Measurements from ENCODE around the gene SPINT2.

The SPINT2 gene

DNA sequence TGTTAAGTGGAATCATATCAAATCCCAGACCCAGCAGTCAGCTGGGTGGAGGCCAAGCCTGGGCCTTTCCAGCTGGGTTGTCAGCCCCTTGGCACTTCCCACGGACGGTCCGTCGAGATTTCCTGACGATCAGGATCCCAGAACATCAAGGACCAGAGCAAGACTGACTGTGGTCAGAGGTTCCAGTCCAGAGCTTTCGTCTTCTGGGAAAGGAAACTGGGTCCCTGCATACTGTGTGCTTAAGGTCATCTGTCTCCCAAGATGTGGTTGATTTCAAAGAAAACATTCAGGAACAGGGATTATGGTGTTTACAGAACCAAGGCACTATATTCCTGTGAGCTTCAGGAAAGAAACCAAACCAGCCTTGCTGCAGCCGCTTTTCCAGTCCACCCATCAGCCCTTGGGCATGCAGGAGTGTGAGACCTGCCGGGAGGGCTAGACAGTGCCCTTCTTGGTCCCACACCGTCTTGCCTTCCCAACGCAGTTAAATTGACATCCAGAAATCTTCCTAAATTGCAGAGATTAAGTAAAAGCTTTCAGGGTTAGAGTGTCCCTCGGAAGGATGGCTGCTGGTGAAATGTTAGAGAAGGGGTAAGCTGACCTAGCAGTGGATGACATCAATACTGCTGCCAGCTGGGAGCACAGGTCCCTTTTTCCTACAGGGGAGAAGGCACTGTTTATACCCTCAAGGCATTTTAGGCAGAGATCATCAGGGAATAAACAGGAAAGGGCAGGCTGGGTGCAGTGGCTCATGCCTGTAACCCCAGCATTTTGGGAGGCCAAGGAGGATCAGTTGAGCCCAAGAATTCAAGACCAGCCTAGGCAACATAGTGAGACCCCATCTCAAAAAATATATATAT, 34.7 kb downstream of the SPINT2 start:
- TF ChIP-seq, protein P1, sequence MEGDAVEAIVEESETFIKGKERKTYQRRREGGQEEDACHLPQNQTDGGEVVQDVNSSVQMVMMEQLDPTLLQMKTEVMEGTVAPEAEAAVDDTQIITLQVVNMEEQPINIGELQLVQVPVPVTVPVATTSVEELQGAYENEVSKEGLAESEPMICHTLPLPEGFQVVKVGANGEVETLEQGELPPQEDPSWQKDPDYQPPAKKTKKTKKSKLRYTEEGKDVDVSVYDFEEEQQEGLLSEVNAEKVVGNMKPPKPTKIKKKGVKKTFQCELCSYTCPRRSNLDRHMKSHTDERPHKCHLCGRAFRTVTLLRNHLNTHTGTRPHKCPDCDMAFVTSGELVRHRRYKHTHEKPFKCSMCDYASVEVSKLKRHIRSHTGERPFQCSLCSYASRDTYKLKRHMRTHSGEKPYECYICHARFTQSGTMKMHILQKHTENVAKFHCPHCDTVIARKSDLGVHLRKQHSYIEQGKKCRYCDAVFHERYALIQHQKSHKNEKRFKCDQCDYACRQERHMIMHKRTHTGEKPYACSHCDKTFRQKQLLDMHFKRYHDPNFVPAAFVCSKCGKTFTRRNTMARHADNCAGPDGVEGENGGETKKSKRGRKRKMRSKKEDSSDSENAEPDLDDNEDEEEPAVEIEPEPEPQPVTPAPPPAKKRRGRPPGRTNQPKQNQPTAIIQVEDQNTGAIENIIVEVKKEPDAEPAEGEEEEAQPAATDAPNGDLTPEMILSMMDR (IDR thresholded peaks at IDR 0.05): no peak

DNA sequence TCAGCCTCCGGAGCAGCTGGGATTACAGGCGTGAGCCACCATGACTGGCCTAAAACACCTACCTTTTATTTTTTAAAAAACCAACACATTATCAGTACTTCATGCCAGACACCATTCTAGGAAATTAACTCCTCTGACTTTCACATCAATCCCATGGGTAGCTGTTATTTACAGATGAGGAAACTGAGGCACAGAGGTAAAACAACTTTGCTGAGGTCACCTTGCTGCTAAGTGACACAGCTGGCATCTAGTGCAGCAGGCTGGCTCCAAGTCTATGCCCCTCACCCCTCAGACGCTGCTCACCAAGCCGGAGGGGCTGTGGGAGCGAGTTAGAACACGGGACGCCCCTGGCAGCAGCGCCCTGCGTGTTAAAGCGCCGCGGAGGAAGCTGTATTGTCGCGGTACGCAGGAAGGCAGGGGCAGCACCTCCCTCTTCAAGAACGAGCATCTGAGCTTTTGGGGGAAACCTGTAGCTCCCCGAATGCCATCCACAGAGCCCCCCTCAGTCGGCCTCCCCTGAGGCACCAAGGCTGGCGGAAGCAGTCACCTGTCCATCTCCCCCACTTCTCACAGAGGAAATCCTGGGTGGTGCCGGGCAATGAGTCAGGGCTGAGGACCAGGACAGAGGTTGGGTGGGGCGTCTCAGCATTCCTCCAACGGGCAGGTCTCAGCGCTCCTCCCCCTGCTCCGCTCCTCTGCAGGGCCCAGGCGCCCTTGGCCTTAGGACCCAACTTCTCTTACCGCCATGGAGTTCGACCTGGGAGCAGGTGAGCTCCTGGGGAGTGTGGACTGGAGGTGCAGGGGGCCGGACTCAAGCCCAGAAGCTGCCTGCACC, 39.4 kb downstream of the SPINT2 start, which contains the start of gene C19orf33:
TSS of gene C19orf33 (plus strand) at position 735 of the 835 bp plus-strand sequence. CDS start at position 746, 11 bp downstream.
- TF ChIP-seq, protein P1 (IDR thresholded peaks at IDR 0.05): no peak

DNA sequence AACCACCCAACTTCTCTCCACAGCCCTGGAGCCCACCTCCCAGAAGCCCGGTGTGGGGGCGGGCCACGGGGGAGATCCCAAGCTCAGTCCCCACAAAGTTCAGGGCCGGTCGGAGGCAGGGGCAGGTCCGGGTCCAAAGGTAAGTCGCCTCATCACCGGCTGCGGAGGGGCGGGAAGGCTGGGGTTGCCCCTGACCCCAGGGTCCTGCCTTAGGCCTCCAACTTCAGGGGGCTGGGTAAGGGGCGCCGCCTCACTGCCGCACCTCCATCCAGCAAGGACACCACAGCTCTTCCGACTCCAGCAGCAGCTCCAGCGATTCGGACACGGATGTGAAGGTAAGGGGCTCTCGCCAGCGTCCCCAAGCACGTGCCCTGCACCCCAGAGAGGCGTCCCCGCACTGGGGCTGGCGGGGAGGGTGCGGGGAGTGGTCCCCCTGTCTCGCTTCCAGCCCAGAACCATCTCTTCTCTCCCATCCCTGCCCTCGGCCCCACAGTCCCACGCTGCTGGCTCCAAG, 40.0 kb downstream of the SPINT2 start:
- TF ChIP-seq, protein P1 (IDR thresholded peaks at IDR 0.05): no peak

DNA sequence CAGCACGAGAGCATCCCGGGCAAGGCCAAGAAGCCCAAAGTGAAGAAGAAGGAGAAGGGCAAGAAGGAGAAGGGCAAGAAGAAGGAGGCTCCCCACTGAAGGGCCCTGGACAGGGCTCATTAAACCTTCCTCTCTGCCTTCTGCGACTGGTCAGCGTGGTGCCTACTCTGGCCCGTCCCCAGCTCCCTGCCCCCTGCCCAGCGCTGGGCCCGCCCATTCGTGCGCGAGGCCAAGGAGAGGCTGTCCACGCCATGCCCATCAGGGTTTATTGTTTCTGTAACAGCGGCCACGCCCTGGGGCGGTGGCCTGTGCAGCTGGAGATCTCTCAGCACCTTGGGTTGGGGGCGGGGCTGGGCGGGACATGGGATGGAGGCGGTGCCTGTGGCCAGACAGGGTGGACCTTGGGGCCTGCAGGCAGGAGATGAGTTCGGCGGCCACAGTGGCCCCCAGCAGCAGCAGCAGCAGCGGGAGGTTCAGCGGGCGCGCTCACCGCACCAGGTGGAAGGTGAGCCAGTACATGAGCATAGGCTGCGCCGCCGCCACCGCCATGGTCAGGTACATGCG, 40.6 kb downstream of the SPINT2 start:
- TF ChIP-seq, protein P1 (IDR thresholded peaks at IDR 0.05): no peak

DNA sequence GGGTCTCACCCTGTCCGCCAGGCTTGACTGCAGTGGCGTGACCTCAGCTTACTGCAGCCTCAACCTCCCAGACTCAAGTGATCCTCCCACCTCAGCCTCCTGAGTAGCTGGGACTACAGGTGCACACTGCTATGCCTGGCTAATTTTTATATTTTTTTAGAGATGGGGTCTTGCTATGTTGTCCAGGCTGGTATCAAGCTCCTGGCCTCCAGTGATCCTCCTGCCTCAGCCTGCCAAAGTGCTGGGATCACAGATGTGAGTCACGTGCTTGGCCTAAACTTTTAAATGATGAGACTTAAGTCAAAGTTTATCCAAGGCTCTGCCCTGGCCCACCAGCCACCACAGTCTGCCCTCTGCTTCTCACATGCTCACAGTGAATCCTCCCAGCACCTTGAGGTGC, 41.9 kb downstream of the SPINT2 start:
- TF ChIP-seq, protein P1 (IDR thresholded peaks at IDR 0.05): no peak

DNA sequence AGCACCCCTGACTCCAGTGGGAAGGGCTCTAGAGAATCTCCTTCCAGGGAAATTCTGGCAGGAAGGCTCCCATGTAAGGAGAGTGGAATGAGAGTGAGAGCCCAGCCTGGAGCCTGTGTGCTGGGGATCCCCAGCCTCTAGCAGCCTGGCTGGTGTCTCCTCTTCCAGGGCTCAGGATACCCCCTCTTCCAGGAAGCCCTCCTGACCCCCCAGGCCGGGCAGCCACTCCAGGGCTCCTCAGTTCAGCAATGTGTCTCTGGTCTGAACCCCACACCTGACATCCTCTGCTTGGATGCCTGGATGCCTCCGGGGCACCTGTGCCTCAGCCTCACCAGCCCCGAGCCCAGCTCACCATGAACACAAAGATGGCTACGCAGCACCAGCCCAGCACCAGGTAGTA, 42.7 kb downstream of the SPINT2 start:
- TF ChIP-seq, protein P1 (IDR thresholded peaks at IDR 0.05): no peak

DNA sequence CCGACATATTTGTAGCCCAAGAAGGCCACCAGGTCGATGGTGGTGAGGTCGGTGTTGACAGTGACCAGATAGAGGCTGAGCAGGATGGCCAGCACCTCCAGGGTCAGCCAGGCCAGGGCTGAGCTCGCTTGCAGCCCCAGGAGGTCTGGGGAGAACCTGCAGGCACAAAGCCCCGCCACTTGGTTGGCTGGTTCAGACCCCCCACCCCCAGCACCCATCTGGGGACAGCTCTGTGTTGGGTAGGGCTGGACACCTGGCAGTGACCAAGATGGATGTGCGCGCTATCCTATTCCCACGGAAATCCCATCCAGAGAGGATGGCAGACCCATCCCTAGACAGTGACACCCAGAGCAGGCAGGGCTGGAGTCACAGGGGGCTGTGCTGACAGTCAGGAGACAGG, 43.2 kb downstream of the SPINT2 start:
- TF ChIP-seq, protein P1 (IDR thresholded peaks at IDR 0.05): no peak

All from LNCAP (cell line).